HFFc6 (cell line): ENCODE data around the gene C10orf53. TPM values are rescaled to one million over a fixed set of nuclear protein-coding genes. Genes with fewer than 3 reads are reported as not detected.

Experiments
- DNase-seq: peaks from one replicate; pipeline ENCODE4 v3.0.0-alpha.2; 2018
- H3K27ac Mint-ChIP-seq: 2 replicates; pipeline ENCODE4 v1.8.0; 2020; ENCODE audit warnings: mild to moderate bottlenecking, mixed read lengths
- H3K27me3 Mint-ChIP-seq: 2 replicates; pipeline ENCODE4 v1.8.0; 2021; ENCODE audit warnings: mild to moderate bottlenecking, moderate library complexity, mixed read lengths; ENCODE audit not compliant: insufficient read depth
- H3K36me3 Mint-ChIP-seq: 2 replicates; pipeline ENCODE4 v1.8.0; 2021; ENCODE audit warnings: low read depth, mixed read lengths
- H3K4me1 Mint-ChIP-seq: 2 replicates; pipeline ENCODE4 v1.8.0; 2020; ENCODE audit warnings: low read depth, mixed read lengths
- H3K4me3 Mint-ChIP-seq: 2 replicates; pipeline ENCODE4 v1.8.0; 2020; ENCODE audit warnings: mild to moderate bottlenecking, moderate library complexity, mixed read lengths
- H3K9me3 Mint-ChIP-seq: 2 replicates; pipeline ENCODE4 v1.8.0; 2020; ENCODE audit warnings: mild to moderate bottlenecking, mixed read lengths
- CTCF ChIP-seq: fragments of 200-600 bp; sonication (generic); IDR thresholded peaks from 2 replicates; pipeline ENCODE4 v1.5.0; 2021; ENCODE audit warnings: antibody characterized with exemption, mild to moderate bottlenecking
- total RNA-seq, 6 experiments: library from RNA; stranded (reverse); fragmentation: NEBNext Ultra II Directional; extraction: Animal tissue kit (Norgen Biotek cat#: 25700); gene quantifications; 2 replicates in 1 of 6; 3 replicates in 5 of 6; pipeline ENCODE4 v1.2.3, GENCODE V29; 2021

The C10orf53 gene
- total RNA-seq, 6 experiments from 2014 or later, result not detected

- H3K36me3 Mint-ChIP-seq, result no peaks in the 10 kb centered on the region
- H3K4me3 Mint-ChIP-seq, result no peak overlapping the region
- no peak for DNase-seq
- H3K27ac Mint-ChIP-seq, result no peak overlapping the region
- H3K4me1 Mint-ChIP-seq, result no peaks in the 10 kb centered on the region
- no peak for TF ChIP-seq CTCF
- H3K9me3 Mint-ChIP-seq, result no peaks in the 10 kb centered on the region
- H3K27me3 Mint-ChIP-seq, result peaks cover 46% of the 10 kb centered on the region
Measured at GRCh38 chr10:49642311-49642710, 37.1 kb upstream of the C10orf53 start.

GRCh38 chr10:49643241-49644034 lies 36.0 kb upstream of the C10orf53 start:
- no peak for TF ChIP-seq CTCF
- no peaks in the 10 kb centered on the region for H3K9me3 Mint-ChIP-seq
- H3K4me3 Mint-ChIP-seq, result no peak overlapping the region
- no peaks in the 10 kb centered on the region for H3K4me1 Mint-ChIP-seq
- peaks cover 44% of the 10 kb centered on the region for H3K27me3 Mint-ChIP-seq
- no peak for DNase-seq
- no peak overlapping the region for H3K27ac Mint-ChIP-seq
- H3K36me3 Mint-ChIP-seq, result no peaks in the 10 kb centered on the region

- H3K9me3 Mint-ChIP-seq, result no peaks in the 10 kb centered on the region
- no peak for TF ChIP-seq CTCF
- DNase-seq, result no peak
- H3K36me3 Mint-ChIP-seq, result no peaks in the 10 kb centered on the region
- H3K27me3 Mint-ChIP-seq, result peaks cover 48% of the 10 kb centered on the region
- no peak overlapping the region for H3K27ac Mint-ChIP-seq
- no peak overlapping the region for H3K4me3 Mint-ChIP-seq
- H3K4me1 Mint-ChIP-seq, result no peaks in the 10 kb centered on the region
Measured at GRCh38 chr10:49644035-49644646, 35.3 kb upstream of the C10orf53 start.

- Mint-ChIP-seq H3K27ac (no peak overlapping the region), H3K4me3 (no peak overlapping the region), H3K9me3 (no peaks in the 10 kb centered on the region), H3K4me1 (no peaks in the 10 kb centered on the region), H3K36me3 (no peaks in the 10 kb centered on the region), H3K27me3 (peaks cover 54% of the 10 kb centered on the region)
- no peak for DNase-seq
- no peak for TF ChIP-seq CTCF
Measured at GRCh38 chr10:49645417-49645816, 34.0 kb upstream of the C10orf53 start.

GRCh38 chr10:49645871-49646870 lies 33.3 kb upstream of the C10orf53 start:
- Mint-ChIP-seq H3K9me3 (no peaks in the 10 kb centered on the region), H3K27ac (no peak overlapping the region), H3K36me3 (no peaks in the 10 kb centered on the region), H3K4me3 (no peak overlapping the region), H3K4me1 (no peaks in the 10 kb centered on the region), H3K27me3 (peaks cover 53% of the 10 kb centered on the region)
- no peak for TF ChIP-seq CTCF
- no peak for DNase-seq
